Activated CD8-positive, alpha-beta T cell treated with anti-CD3 and anti-CD28 coated beads for 36 hours (primary cell): ENCODE data around the gene SMARCD3. TPM values are rescaled to one million over a fixed set of nuclear protein-coding genes. Genes with fewer than 3 reads are reported as not detected.

Source experiments
- ATAC-seq: fragments of 200-7000 bp; cut with Tn5 transposase; one replicate; pipeline ENCODE4 v1.10.0; 2021; ENCODE audit warnings: mild to moderate bottlenecking, moderate library complexity
- CTCF ChIA-PET: fragments of 350-600 bp; sonication (Branson Sonifier 250); formaldehyde crosslinking; loops from one replicate; lab custom pipeline; 2021; ENCODE audit warnings: antibody characterized with exemption; lab: Charles Lee
- POLR2A ChIA-PET: fragments of 350-600 bp; sonication (Branson Sonifier 250); formaldehyde crosslinking; loops from one replicate; lab custom pipeline; 2021; ENCODE audit warnings: antibody characterized with exemption; lab: Charles Lee
- DNase-seq: peaks from one replicate; pipeline ENCODE4 v3.0.0-alpha.2; 2020
- H3K27ac Mint-ChIP-seq: one replicate; pipeline ENCODE4 v1.8.0; 2021; ENCODE audit warnings: mild to moderate bottlenecking, mixed read lengths
- H3K27me3 Mint-ChIP-seq: one replicate; pipeline ENCODE4 v1.8.0; 2021; ENCODE audit warnings: mixed read lengths
- H3K36me3 Mint-ChIP-seq: one replicate; pipeline ENCODE4 v1.8.0; 2021; ENCODE audit warnings: low read depth, mixed read lengths
- H3K4me1 Mint-ChIP-seq: one replicate; pipeline ENCODE4 v1.8.0; 2021; ENCODE audit warnings: low read depth, mixed read lengths
- H3K4me3 Mint-ChIP-seq: one replicate; pipeline ENCODE4 v1.8.0; 2021; ENCODE audit warnings: mild to moderate bottlenecking, moderate library complexity, mixed read lengths
- H3K9me3 Mint-ChIP-seq: one replicate; pipeline ENCODE4 v1.8.0; 2021; ENCODE audit warnings: mixed read lengths
- CTCF ChIP-seq: fragments of 200-600 bp; IDR thresholded peaks from one replicate; pipeline ENCODE4 v1.8.0; 2022; ENCODE audit warnings: antibody characterized with exemption, mild to moderate bottlenecking
- intact Hi-C: fragments of 100-400 bp; cut with micrococcal nuclease; formaldehyde crosslinking; loops from one replicate; pipeline ENCODE4 v1.10.0; 2022
- total RNA-seq, 2 experiments: library from RNA; stranded (reverse); gene quantifications; one replicate each; pipeline ENCODE4 v1.2.3, GENCODE V29; 2021

SMARCD3 gene
- total RNA-seq, 2 experiments from 2014 or later, result 8.2 to 8.9 TPM

- no peak overlapping the region for H3K4me3 Mint-ChIP-seq
- no peaks in the 10 kb centered on the region for H3K36me3 Mint-ChIP-seq
- ChIA-PET POLR2A (interaction anchor here (0.8 kb wide), 1 partner anchor 10 kb away, joined by 3 read pairs; no protein-coding TSS in a partner anchor), CTCF (interaction anchor here (0.8 to 2.4 kb wide), 3 partner anchors 34 to 70 kb away, joined by 4 to 6 read pairs (median 4); no protein-coding TSS in a partner anchor)
- intact Hi-C loops, result no loop called here
- TF ChIP-seq CTCF, result no peak
- H3K9me3 Mint-ChIP-seq, result peaks cover 4% of the 10 kb centered on the region
- no peak overlapping the region for H3K27ac Mint-ChIP-seq
- no peak for ATAC-seq
- H3K27me3 Mint-ChIP-seq, result peaks cover 8% of the 10 kb centered on the region
- DNase-seq, result no peak
- peaks cover 12% of the 10 kb centered on the region for H3K4me1 Mint-ChIP-seq
These were observed 33.2 kb upstream of the SMARCD3 start for GRCh38 chr7:151281686-151282085.

GRCh38 chr7:151280388-151281019 is 32.0 kb upstream of the SMARCD3 start:
- no peak for TF ChIP-seq CTCF
- ChIA-PET POLR2A (no interaction called here), CTCF (no interaction called here)
- DNase-seq (no peak), ATAC-seq (no peak)
- H3K27ac Mint-ChIP-seq, result no peak overlapping the region
- H3K4me3 Mint-ChIP-seq, result no peak overlapping the region
- no peaks in the 10 kb centered on the region for H3K36me3 Mint-ChIP-seq
- intact Hi-C loops, result no loop called here
- peaks cover 8% of the 10 kb centered on the region for H3K27me3 Mint-ChIP-seq
- peaks cover 15% of the 10 kb centered on the region for H3K4me1 Mint-ChIP-seq
- H3K9me3 Mint-ChIP-seq, result peaks cover 4% of the 10 kb centered on the region

- H3K27me3 Mint-ChIP-seq, result peaks cover 8% of the 10 kb centered on the region
- peaks cover 20% of the 10 kb centered on the region for H3K4me1 Mint-ChIP-seq
- intact Hi-C loops, result no loop called here
- CTCF ChIA-PET, result interaction anchor here (1.0 kb wide), 1 partner anchor 25 kb away, joined by 3 read pairs; no protein-coding TSS in a partner anchor
- peaks cover 4% of the 10 kb centered on the region for H3K9me3 Mint-ChIP-seq
- TF ChIP-seq CTCF, result no peak
- no peaks in the 10 kb centered on the region for H3K36me3 Mint-ChIP-seq
- no peak for DNase-seq
- no peak for ATAC-seq
- no peak overlapping the region for H3K27ac Mint-ChIP-seq
- POLR2A ChIA-PET, result no interaction called here
- no peak overlapping the region for H3K4me3 Mint-ChIP-seq
These were observed 31.4 kb upstream of the SMARCD3 start for GRCh38 chr7:151279868-151280267.

GRCh38 chr7:151278949-151279348 is 30.5 kb upstream of the SMARCD3 start:
- DNase-seq (no peak), ATAC-seq (no peak)
- no peak overlapping the region for H3K4me3 Mint-ChIP-seq
- H3K27me3 Mint-ChIP-seq, result peaks cover 5% of the 10 kb centered on the region
- no peak overlapping the region for H3K27ac Mint-ChIP-seq
- TF ChIP-seq CTCF, result no peak
- H3K4me1 Mint-ChIP-seq, result peaks cover 24% of the 10 kb centered on the region
- peaks cover 4% of the 10 kb centered on the region for H3K9me3 Mint-ChIP-seq
- ChIA-PET POLR2A (no interaction called here), CTCF (interaction anchor here (1.0 to 2.4 kb wide), 4 partner anchors 8 to 37 kb away, joined by 3 to 7 read pairs (median 4); no protein-coding TSS in a partner anchor)
- H3K36me3 Mint-ChIP-seq, result no peaks in the 10 kb centered on the region
- intact Hi-C loops, result no loop called here

- intact Hi-C loops, result no loop called here
- H3K4me3 Mint-ChIP-seq, result peak overlapping the region; percentile 67
- no peak for ATAC-seq
- H3K27me3 Mint-ChIP-seq, result peaks cover 2% of the 10 kb centered on the region
- no peaks in the 10 kb centered on the region for H3K9me3 Mint-ChIP-seq
- peak overlapping the region; percentile 60 for H3K27ac Mint-ChIP-seq
- ChIA-PET CTCF (interaction anchor here (0.9 to 2.4 kb wide), 6 partner anchors 8 to 39 kb away, joined by 3 to 7 read pairs (median 4); no protein-coding TSS in a partner anchor), POLR2A (interaction anchor here (0.6 to 1.1 kb wide), 5 partner anchors 8 to 45 kb away, joined by 3 to 4 read pairs (median 3); partner anchors contain the start of gene CHPF2)
- TF ChIP-seq CTCF, result no peak
- DNase-seq, result no peak
- no peaks in the 10 kb centered on the region for H3K36me3 Mint-ChIP-seq
- peaks cover 24% of the 10 kb centered on the region for H3K4me1 Mint-ChIP-seq
These were observed 29.1 kb upstream of the SMARCD3 start for GRCh38 chr7:151277631-151278030.
